GM23338 (cell line): ENCODE measurements around the gene COX4I1. TPM values are rescaled to one million over a fixed set of nuclear protein-coding genes. Genes with fewer than 3 reads are reported as not detected.

Source experiments
- ATAC-seq: fragments of 200-7000 bp; cut with Tn5 transposase; 3 replicates; pipeline ENCODE4 v1.9.1; 2020
- DNase-seq: peaks from one replicate; pipeline ENCODE4 v3.0.0-alpha.2; 2015; ENCODE audit warnings: low spot score
- H2AFZ ChIP-seq: fragments of 200-600 bp; sonication (generic); 2 replicates; pipeline ENCODE4 v1.8.0; 2016; ENCODE audit warnings: antibody characterized with exemption, mild to moderate bottlenecking, moderate library complexity
- H3F3A ChIP-seq: fragments of 200-600 bp; sonication (generic); replicated peaks from 2 replicates; pipeline ENCODE4 v1.8.0; 2017; ENCODE audit warnings: antibody characterized with exemption, mixed run types, low read depth
- H3K27ac ChIP-seq: fragments of 200-600 bp; sonication (generic); 2 replicates; pipeline ENCODE4 v1.6.1; 2016; ENCODE audit warnings: low read depth
- H3K27me3 ChIP-seq: fragments of 200-600 bp; sonication (generic); 2 replicates; pipeline ENCODE4 v1.8.0; 2016; ENCODE audit warnings: mild to moderate bottlenecking, mixed run types, moderate library complexity; ENCODE audit not compliant: insufficient read depth
- H3K36me3 ChIP-seq: fragments of 200-600 bp; sonication (generic); 2 replicates; pipeline ENCODE4 v1.8.0; 2016; ENCODE audit warnings: mild to moderate bottlenecking; ENCODE audit not compliant: insufficient read depth
- H3K4me1 ChIP-seq: fragments of 200-600 bp; sonication (generic); 2 replicates; pipeline ENCODE4 v1.8.0; 2016; ENCODE audit warnings: mild to moderate bottlenecking, moderate library complexity; ENCODE audit not compliant: insufficient read depth
- H3K4me2 ChIP-seq: fragments of 200-600 bp; sonication (generic); 2 replicates; pipeline ENCODE4 v1.7.1; 2017; ENCODE audit warnings: mixed run types
- H3K4me3 ChIP-seq: fragments of 200-600 bp; sonication (generic); 2 replicates; pipeline ENCODE4 v1.6.1; 2016; ENCODE audit warnings: mixed run types
- H3K79me2 ChIP-seq: fragments of 200-600 bp; sonication (generic); replicated peaks from 2 replicates; pipeline ENCODE4 v1.8.0; 2017; ENCODE audit warnings: mild to moderate bottlenecking; ENCODE audit not compliant: insufficient read depth
- H3K9me2 ChIP-seq: fragments of 200-600 bp; sonication (generic); 2 replicates; pipeline ENCODE4 v1.8.0; 2017; ENCODE audit not compliant: insufficient read depth
- H4K20me1 ChIP-seq: fragments of 200-600 bp; sonication (generic); replicated peaks from 2 replicates; pipeline ENCODE4 v1.8.0; 2017; ENCODE audit warnings: mild to moderate bottlenecking; ENCODE audit not compliant: insufficient read depth
- H3K27ac Mint-ChIP-seq: 2 replicates; pipeline ENCODE4 v1.8.0; 2020; ENCODE audit warnings: inconsistent platforms, mild to moderate bottlenecking, moderate library complexity, mixed read lengths
- H3K27me3 Mint-ChIP-seq: 3 replicates; pipeline ENCODE4 v1.8.0; 2022; ENCODE audit warnings: low read depth, mild to moderate bottlenecking, moderate library complexity, mixed read lengths, inconsistent platforms; ENCODE audit not compliant: insufficient read depth, poor library complexity
- H3K36me3 Mint-ChIP-seq: 3 replicates; pipeline ENCODE4 v1.8.0; 2021; ENCODE audit warnings: low read depth, mild to moderate bottlenecking, inconsistent platforms, moderate library complexity, mixed read lengths
- H3K4me1 Mint-ChIP-seq: 3 replicates; pipeline ENCODE4 v1.8.0; 2020; ENCODE audit warnings: mild to moderate bottlenecking, inconsistent platforms, mixed read lengths
- H3K4me3 Mint-ChIP-seq: 3 replicates; pipeline ENCODE4 v1.8.0; 2021; ENCODE audit warnings: moderate library complexity, mild to moderate bottlenecking, inconsistent platforms, mixed read lengths
- H3K9me3 Mint-ChIP-seq: 3 replicates; pipeline ENCODE4 v1.8.0; 2020; ENCODE audit warnings: moderate library complexity, mild to moderate bottlenecking, inconsistent platforms, mixed read lengths
- CREB1 ChIP-seq: fragments of 250-450 bp; sonication (Bioruptor Pico); IDR thresholded peaks from 2 replicates; pipeline ENCODE4 v1.5.0; 2020; ENCODE audit warnings: low read depth, mild to moderate bottlenecking, moderate library complexity
- EZH2 ChIP-seq: fragments of 200-600 bp; sonication (generic); IDR thresholded peaks from one replicate; pipeline ENCODE4 v1.8.0; 2017; ENCODE audit warnings: antibody characterized with exemption, mild to moderate bottlenecking, low read depth; ENCODE audit not compliant: unreplicated experiment
- EZH2phosphoT487 ChIP-seq: fragments of 200-600 bp; sonication (generic); IDR thresholded peaks from one replicate; pipeline ENCODE4 v1.8.1; 2018; ENCODE audit warnings: antibody characterized with exemption; ENCODE audit not compliant: unreplicated experiment
- JUNB ChIP-seq: IDR thresholded peaks from one replicate; pipeline ENCODE4 v1.6.1; 2016; ENCODE audit warnings: antibody characterized with exemption; ENCODE audit not compliant: unreplicated experiment
- NANOG ChIP-seq: IDR thresholded peaks from 2 replicates; pipeline ENCODE4 v1.6.1; 2016; ENCODE audit warnings: antibody characterized with exemption, borderline replicate concordance
- POLR2AphosphoS5 ChIP-seq: IDR thresholded peaks from 2 replicates; pipeline ENCODE4 v1.6.1; 2016; ENCODE audit warnings: antibody characterized with exemption, low read depth
- STAT1 ChIP-seq: IDR thresholded peaks from one replicate; pipeline ENCODE4 v1.6.1; 2016; ENCODE audit warnings: antibody characterized with exemption; ENCODE audit not compliant: unreplicated experiment
- ZNF114 ChIP-seq: fragments of 250-450 bp; sonication (Bioruptor Pico); IDR thresholded peaks from 2 replicates; pipeline ENCODE4 v1.5.0; 2020; ENCODE audit warnings: mild to moderate bottlenecking, moderate library complexity
- ZNF331 ChIP-seq: fragments of 250-450 bp; sonication (Bioruptor Pico); IDR thresholded peaks from 2 replicates; pipeline ENCODE4 v1.5.0; 2020; ENCODE audit warnings: low read depth, mild to moderate bottlenecking, moderate library complexity
- ZNF462 ChIP-seq: fragments of 250-450 bp; sonication (Bioruptor Pico); IDR thresholded peaks from 2 replicates; pipeline ENCODE4 v1.5.0; 2020; ENCODE audit warnings: mild to moderate bottlenecking, moderate library complexity
- polyA plus RNA-seq: library from polyadenylated mRNA; unstranded; fragments of >200 nt; fragmentation: Nextera tagmentation; extraction: Ambion mirVana; gene quantifications from 2 replicates; pipeline ENCODE4 v1.2.1, GENCODE V29; 2016
- total RNA-seq: library from RNA; depleted of rRNA; stranded (reverse); fragments of >200 nt; shearing (Covaris generic); gene quantifications from 2 replicates; pipeline ENCODE4 v1.2.3, GENCODE V29; 2014
- TF ChIP-seq, protein P1 (sequence below): IDR thresholded peaks from 2 replicates; pipeline ENCODE4 v1.6.1; 2016; ENCODE audit warnings: antibody characterized with exemption
- TF ChIP-seq, protein P2 (sequence below), 2 experiments: fragments of 200-600 bp in 1 of 2; sonication (generic) in 1 of 2; conservative IDR thresholded peaks; 2 replicates each; pipeline versions ENCODE4 v1.5.1 to v1.6.1; 2016 to 2017; ENCODE audit warnings: antibody characterized with exemption in 2 of 2, low read depth in 2 of 2, mild to moderate bottlenecking in 2 of 2, moderate library complexity in 1 of 2

Gene COX4I1
- total and polyA plus RNA-seq, 2 experiments from 2014 or later, result 329 to 1,008 TPM

GRCh38 chr16:85773044-85773443 is 26.5 kb upstream of the COX4I1 start:
- H3K27me3 ChIP-seq, result no peaks in the 10 kb centered on the region
- H3K36me3 ChIP-seq, result no peaks in the 10 kb centered on the region; the same call in 1 of the 2 replicates
- peaks cover 9% of the 10 kb centered on the region for H3K4me1 ChIP-seq
- H3K4me3 Mint-ChIP-seq, result no peak overlapping the region
- H3K9me2 ChIP-seq, result no peaks in the 10 kb centered on the region
- H3K4me3 ChIP-seq, result no peak overlapping the region
- H3K79me2 ChIP-seq, result no peaks in the 10 kb centered on the region
- ATAC-seq (no peak), DNase-seq (no peak)
- 0 out of 2 replicates have a peak, but pooled peaks cover 2% of the 10 kb centered on the region for H3F3A ChIP-seq
- no peak overlapping the region for H2AFZ ChIP-seq
- no peaks in the 10 kb centered on the region for H3K9me3 Mint-ChIP-seq
- H4K20me1 ChIP-seq, result no peaks in the 10 kb centered on the region
- H3K36me3 Mint-ChIP-seq, result peaks cover 13% of the 10 kb centered on the region; the same call in 2 of the 3 replicates
- peaks cover 7% of the 10 kb centered on the region for H3K4me1 Mint-ChIP-seq
- no peak overlapping the region for H3K27ac ChIP-seq
- H3K4me2 ChIP-seq, result no peak overlapping the region
- no peak overlapping the region for H3K27ac Mint-ChIP-seq
- H3K27me3 Mint-ChIP-seq, result peaks cover 10% of the 10 kb centered on the region
- no peak for TF ChIP-seq EZH2phosphoT487

DNA sequence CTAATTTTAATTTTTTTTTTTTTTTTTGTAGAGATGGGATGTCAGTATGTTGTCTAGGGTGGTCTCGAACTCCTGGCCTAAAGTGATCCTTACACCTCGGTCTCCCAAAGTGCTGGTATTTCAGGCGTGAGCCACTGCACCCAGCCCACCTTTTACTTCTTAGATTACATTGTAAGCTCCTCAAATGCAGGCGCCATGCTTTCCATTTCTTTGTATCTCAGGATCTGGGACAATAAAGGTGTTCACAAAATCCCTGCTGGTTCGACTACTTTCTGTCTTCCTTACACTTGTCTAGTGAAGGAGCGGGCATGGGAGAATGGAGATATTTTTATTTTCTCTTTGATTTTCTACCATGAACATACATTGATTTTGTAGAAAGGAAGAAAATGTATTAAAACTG is 25.4 kb upstream of the COX4I1 start:
- Histone ChIP-seq H3F3A (0 out of 2 replicates have a peak, but pooled peaks cover 2% of the 10 kb centered on the region), H2AFZ (no peak overlapping the region), H3K27ac (no peak overlapping the region), H3K4me1 (no peaks in the 10 kb centered on the region), H3K4me3 (no peak overlapping the region), H3K27me3 (no peaks in the 10 kb centered on the region), H3K9me2 (no peaks in the 10 kb centered on the region), H3K4me2 (no peak overlapping the region), H4K20me1 (no peaks in the 10 kb centered on the region; the same call in 1 of the 2 replicates), H3K79me2 (no peaks in the 10 kb centered on the region), H3K36me3 (peaks cover 11% of the 10 kb centered on the region)
- Mint-ChIP-seq H3K27ac (no peak overlapping the region), H3K4me3 (no peak overlapping the region), H3K9me3 (no peaks in the 10 kb centered on the region), H3K27me3 (peaks cover 5% of the 10 kb centered on the region), H3K36me3 (peaks cover 24% of the 10 kb centered on the region), H3K4me1 (no peaks in the 10 kb centered on the region)
- DNase-seq, result no peak
- ATAC-seq, result no peak
- TF ChIP-seq CREB1 (CRISPR knock-in tag) (no peak), EZH2 (no peak), ZNF462 (CRISPR knock-in tag) (no peak), NANOG (no peak), ZNF114 (CRISPR knock-in tag) (no peak), STAT1 (no peak), POLR2AphosphoS5 (no peak), ZNF331 (CRISPR knock-in tag) (no peak), JUNB (no peak)
- TF ChIP-seq, protein P1, sequence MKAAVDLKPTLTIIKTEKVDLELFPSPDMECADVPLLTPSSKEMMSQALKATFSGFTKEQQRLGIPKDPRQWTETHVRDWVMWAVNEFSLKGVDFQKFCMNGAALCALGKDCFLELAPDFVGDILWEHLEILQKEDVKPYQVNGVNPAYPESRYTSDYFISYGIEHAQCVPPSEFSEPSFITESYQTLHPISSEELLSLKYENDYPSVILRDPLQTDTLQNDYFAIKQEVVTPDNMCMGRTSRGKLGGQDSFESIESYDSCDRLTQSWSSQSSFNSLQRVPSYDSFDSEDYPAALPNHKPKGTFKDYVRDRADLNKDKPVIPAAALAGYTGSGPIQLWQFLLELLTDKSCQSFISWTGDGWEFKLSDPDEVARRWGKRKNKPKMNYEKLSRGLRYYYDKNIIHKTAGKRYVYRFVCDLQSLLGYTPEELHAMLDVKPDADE, result no peak
- TF ChIP-seq, protein P2, sequence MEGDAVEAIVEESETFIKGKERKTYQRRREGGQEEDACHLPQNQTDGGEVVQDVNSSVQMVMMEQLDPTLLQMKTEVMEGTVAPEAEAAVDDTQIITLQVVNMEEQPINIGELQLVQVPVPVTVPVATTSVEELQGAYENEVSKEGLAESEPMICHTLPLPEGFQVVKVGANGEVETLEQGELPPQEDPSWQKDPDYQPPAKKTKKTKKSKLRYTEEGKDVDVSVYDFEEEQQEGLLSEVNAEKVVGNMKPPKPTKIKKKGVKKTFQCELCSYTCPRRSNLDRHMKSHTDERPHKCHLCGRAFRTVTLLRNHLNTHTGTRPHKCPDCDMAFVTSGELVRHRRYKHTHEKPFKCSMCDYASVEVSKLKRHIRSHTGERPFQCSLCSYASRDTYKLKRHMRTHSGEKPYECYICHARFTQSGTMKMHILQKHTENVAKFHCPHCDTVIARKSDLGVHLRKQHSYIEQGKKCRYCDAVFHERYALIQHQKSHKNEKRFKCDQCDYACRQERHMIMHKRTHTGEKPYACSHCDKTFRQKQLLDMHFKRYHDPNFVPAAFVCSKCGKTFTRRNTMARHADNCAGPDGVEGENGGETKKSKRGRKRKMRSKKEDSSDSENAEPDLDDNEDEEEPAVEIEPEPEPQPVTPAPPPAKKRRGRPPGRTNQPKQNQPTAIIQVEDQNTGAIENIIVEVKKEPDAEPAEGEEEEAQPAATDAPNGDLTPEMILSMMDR (conservative IDR thresholded peaks at IDR 0.05; ENCODE audit: low read depth in 2 of 2), result no peak
